ENCODE results near the gene CCDC80. TPM values are rescaled to one million over a fixed set of nuclear protein-coding genes. Genes with fewer than 3 reads are reported as not detected.
"Not testable (repeated sequence)": the region's sequence is repeated elsewhere in the genome, so short reads cannot be mapped to it uniquely, and the experiment has no call there.

CCDC80 gene
- total RNA-seq, 1 donor from 2014 or later, result 4.9 TPM

- Histone ChIP-seq H3K27me3 (ENCODE audit: control insufficient read depth, insufficient read depth, low read length) (no peaks in the 10 kb centered on the region), H3K36me3 (ENCODE audit: control insufficient read depth, insufficient read depth, low read length) (no peaks in the 10 kb centered on the region), H3K4me3 (ENCODE audit: low read depth, low read length) (no peak overlapping the region)
- no peak for DNase-seq (ENCODE audit: low read depth)
- TF ChIP-seq, protein P1, sequence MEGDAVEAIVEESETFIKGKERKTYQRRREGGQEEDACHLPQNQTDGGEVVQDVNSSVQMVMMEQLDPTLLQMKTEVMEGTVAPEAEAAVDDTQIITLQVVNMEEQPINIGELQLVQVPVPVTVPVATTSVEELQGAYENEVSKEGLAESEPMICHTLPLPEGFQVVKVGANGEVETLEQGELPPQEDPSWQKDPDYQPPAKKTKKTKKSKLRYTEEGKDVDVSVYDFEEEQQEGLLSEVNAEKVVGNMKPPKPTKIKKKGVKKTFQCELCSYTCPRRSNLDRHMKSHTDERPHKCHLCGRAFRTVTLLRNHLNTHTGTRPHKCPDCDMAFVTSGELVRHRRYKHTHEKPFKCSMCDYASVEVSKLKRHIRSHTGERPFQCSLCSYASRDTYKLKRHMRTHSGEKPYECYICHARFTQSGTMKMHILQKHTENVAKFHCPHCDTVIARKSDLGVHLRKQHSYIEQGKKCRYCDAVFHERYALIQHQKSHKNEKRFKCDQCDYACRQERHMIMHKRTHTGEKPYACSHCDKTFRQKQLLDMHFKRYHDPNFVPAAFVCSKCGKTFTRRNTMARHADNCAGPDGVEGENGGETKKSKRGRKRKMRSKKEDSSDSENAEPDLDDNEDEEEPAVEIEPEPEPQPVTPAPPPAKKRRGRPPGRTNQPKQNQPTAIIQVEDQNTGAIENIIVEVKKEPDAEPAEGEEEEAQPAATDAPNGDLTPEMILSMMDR (IDR thresholded peaks at IDR 0.05; ENCODE audit: insufficient read depth, low read length, poor library complexity, severe bottlenecking), result no peak
Observed at GRCh38 chr3:112564940-112565305, 76.0 kb downstream of the CCDC80 start.

DNA sequence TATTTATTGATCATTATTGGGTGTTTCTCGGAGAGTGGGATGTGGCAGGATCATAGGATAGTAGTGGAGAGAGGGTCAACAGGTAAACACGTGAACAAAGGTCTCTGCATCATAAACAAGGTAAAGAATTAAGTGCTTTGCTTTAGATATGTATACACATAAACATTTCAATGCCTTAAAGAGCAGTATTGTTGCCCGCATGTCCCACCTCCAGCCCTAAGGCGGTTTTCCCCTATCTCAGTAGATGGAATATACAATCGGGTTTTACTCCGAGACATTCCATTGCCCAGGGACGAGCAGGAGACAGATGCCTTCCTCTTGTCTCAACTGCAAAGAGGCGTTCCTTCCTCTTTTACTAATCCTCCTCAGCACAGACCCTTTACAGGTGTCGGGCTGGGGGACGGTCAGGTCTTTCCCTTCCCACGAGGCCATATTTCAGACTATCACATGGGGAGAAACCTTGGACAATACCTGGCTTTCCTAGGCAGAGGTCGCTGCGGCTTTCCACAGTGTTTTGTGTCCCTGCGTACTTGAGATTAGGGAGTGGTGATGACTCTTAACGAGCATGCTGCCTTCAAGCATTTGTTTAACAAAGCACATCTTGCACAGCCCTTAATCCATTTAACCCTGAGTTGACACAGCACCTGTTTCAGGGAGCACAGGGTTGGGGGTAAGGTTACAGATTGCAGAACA is 76.5 kb downstream of the CCDC80 start:
- H3K36me3 ChIP-seq (ENCODE audit: control insufficient read depth, insufficient read depth, low read length); DNase-seq (ENCODE audit: low read depth); H3K27me3 ChIP-seq (ENCODE audit: control insufficient read depth, insufficient read depth, low read length); H3K4me3 ChIP-seq (ENCODE audit: low read depth, low read length): not testable (repeated sequence)

GRCh38 chr3:112561734-112562529 is 79.0 kb downstream of the CCDC80 start, which contains the start of the genes ATG3 and SLC35A5:
ATG3 (minus strand) TSS chr3:112561962; CDS start chr3:112561528, 434 bp downstream.
SLC35A5 (plus strand) TSS chr3:112562045; CDS start chr3:112563404, 1,359 bp downstream.
- Histone ChIP-seq H3K36me3 (ENCODE audit: control insufficient read depth, insufficient read depth, low read length) (no peaks in the 10 kb centered on the region), H3K4me3 (ENCODE audit: low read depth, low read length) (peak within 1 kb of the TSS; percentile 86), H3K27me3 (ENCODE audit: control insufficient read depth, insufficient read depth, low read length) (no peaks in the 10 kb centered on the region)
- TF ChIP-seq, protein P1 (IDR thresholded peaks at IDR 0.05; ENCODE audit: insufficient read depth, low read length, poor library complexity, severe bottlenecking), result no peak
- peak; percentile 86 for DNase-seq (ENCODE audit: low read depth)

DNA sequence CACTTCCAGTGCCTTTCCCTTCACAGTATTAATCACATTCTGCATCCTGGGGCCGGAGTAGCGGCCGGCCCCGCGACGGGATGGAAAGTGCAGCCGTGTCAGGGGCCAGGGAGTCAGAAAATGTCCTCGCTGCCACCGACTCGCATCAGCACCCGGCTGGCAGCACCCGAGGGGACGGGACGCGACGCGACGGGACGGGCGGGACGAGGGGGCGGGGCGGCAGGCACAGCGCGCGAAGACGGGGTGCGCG is 79.5 kb downstream of the CCDC80 start:
- no peak for DNase-seq (ENCODE audit: low read depth)
- no peaks in the 10 kb centered on the region for H3K36me3 ChIP-seq (ENCODE audit: control insufficient read depth, insufficient read depth, low read length)
- no peaks in the 10 kb centered on the region for H3K27me3 ChIP-seq (ENCODE audit: control insufficient read depth, insufficient read depth, low read length)
- TF ChIP-seq, protein P1 (IDR thresholded peaks at IDR 0.05; ENCODE audit: insufficient read depth, low read length, poor library complexity, severe bottlenecking), result no peak
- peak overlapping the region; percentile 86 for H3K4me3 ChIP-seq (ENCODE audit: low read depth, low read length)

GRCh38 chr3:112560721-112561483 is 80.0 kb downstream of the CCDC80 start:
- H3K27me3 ChIP-seq (ENCODE audit: control insufficient read depth, insufficient read depth, low read length), result no peaks in the 10 kb centered on the region
- DNase-seq (ENCODE audit: low read depth), result peak; percentile 37
- TF ChIP-seq, protein P1 (IDR thresholded peaks at IDR 0.05; ENCODE audit: insufficient read depth, low read length, poor library complexity, severe bottlenecking), result no peak
- H3K4me3 ChIP-seq (ENCODE audit: low read depth, low read length), result peak overlapping the region; percentile 86
- H3K36me3 ChIP-seq (ENCODE audit: control insufficient read depth, insufficient read depth, low read length), result no peaks in the 10 kb centered on the region

DNA sequence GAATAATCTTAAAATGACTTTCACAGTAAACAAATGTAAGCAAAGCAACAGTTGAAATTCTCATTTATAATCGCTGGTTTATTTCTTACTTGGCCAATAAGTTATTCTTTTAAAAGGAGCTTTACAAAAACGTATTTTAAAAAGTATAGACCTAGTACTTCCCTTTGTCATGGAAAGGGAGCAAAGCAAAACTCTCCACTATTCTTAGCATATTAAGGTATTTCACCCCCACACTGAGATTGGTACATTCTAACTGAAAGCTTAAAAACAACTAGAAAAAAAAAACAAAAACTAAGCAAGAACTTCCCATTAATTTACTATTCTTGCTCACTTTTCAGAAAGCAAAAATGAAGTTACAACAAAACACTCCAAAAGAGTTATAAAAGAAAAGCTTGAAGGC is 80.6 kb downstream of the CCDC80 start:
- DNase-seq (ENCODE audit: low read depth), result no peak
- Histone ChIP-seq H3K36me3 (ENCODE audit: control insufficient read depth, insufficient read depth, low read length) (no peaks in the 10 kb centered on the region), H3K4me3 (ENCODE audit: low read depth, low read length) (peak overlapping the region; percentile 86), H3K27me3 (ENCODE audit: control insufficient read depth, insufficient read depth, low read length) (no peaks in the 10 kb centered on the region)
- TF ChIP-seq, protein P1 (IDR thresholded peaks at IDR 0.05; ENCODE audit: insufficient read depth, low read length, poor library complexity, severe bottlenecking), result no peak
